GM19328 (cell line): ENCODE data around the gene BAZ2B.
A peak's percentile ranks its signal among the peaks of the same experiment; 100 is the strongest.

Source experiments
- ATAC-seq: cut with Tn5 transposase; IDR thresholded peaks from one replicate; pipeline ENCODE4 v1.9.1; 2021; ENCODE audit warnings: mild to moderate bottlenecking, moderate library complexity; ENCODE audit not compliant: unreplicated experiment

BAZ2B gene

DNA sequence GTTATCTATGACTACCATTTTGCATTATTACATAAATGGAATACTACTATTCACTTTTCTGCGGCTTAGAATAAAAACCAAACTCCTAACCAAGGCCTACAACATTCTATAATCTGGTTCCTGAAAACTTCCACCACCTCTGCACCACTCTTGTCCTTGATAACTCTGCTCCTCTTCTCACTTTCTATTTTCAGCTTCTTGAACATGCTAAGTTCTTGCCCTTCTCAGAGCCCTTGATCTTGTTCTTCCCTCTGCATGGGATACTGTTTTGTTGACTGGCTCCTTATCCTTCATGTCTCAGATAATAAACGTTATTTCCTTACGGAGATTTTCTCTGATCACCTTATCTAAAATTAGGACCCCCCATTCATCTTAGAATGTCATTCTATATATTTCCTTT is 264.4 kb downstream of the BAZ2B start:
- ATAC-seq, result no peak

DNA sequence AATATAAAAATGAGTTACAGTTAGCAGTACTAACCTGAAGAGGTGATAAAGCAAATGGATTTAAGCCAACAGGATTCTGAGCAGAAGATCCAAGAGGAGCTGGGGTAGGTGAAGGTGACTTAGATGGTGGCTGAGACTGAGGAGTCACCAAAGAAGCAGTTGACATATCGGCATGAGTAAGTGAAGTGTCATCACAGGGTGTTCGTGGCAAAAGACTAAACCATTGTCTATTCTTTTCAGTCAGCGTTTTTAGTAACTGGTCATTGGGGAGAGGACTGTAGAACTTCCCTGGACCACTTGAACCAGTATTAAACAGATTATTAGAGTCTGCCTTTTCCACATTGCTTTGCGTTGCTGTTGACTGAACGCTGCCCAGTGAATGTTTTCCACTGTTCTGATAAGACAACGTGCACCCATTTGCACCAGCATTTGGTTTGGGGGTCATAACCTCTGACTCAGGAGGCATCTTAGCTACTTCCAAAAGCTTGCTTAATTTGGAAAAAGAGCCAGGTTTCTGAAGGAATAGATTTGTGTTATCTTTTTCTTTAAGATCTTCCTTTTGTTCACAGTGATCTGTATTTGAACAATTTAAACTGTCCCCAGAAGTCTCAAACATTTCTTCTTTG is 266.6 kb downstream of the BAZ2B start:
- no peak for ATAC-seq

DNA sequence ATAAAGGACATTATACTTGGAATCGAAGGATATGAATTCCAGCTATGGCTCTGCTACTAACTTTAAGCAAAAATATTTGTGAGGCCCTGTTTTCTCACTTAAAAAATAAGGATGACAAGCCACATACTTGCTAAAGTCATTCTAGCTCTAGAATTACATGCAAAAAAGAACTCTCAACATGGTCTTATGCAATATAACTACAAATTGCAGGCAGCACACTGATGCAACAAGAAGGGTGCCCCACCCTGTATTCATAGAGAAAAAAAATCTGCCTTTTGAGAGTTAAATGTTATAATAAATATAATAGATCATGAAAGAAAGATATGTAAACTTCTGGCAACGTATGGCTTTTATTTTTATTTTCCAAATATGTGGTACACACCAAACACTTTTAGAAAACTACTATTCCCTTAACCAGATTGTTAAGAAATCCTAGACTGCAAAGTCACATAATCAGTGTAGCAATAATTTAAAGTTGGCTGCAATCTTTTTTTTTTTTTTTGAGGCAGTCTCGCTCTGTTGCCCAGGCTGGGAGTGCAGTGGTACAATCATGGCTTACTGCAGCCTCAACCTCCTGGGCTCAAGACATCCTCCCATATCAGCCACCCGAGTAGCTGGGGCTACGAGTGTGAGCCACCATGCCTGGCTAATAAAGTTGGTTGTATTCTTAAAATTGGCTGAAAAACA is 289.6 kb downstream of the BAZ2B start:
- ATAC-seq, result no peak

DNA sequence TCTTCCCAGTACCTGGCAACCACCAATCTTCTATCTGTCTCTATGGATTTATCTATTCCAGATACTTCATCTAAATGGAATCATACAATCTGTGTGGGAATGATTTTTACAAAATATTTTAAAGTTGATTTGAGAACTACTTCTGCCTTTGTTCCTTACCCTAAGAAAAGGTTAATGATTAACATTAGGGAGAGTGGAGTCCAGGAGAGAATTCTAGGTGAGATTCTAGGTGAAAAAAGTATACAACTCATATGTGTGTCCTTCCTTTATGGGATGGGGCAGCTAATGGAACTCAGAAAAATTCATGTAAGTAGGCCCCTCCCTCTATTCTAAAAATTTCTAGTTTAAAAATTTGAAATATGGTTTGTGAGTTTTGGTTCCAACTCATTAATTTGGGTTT is 293.9 kb downstream of the BAZ2B start:
- ATAC-seq, result no peak

DNA sequence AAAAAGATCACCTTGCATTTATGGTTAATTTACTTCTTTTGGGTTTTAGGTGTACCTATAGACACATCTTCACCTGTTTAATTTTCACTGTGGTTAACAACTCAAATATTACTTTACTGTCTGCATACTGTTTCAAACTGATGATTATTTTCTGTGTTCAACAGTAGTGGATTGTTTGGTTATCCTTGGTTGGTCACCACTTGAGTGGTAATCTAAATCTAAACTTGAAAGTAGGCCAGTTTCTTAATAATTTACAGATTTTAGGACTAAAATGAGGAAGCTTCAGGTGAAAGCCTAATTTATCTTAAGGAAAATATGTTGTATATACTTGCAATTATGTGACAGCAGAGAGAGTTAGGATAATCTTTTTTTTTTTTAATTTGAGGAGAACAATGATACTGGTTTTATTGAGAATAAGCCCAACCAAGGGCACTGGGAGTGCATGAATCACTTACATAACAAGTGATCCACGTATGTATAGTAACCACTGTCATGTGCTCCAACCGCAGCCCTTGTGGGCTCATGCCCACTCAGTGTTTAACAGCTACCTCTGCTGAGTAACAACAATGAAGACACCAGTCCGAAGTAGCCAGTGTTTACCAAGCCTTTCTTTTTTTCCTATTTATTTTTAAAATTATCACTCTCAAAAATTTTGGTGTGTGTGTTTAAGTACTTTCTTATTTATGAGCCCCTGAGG is 298.8 kb downstream of the BAZ2B start:
- no peak for ATAC-seq

DNA sequence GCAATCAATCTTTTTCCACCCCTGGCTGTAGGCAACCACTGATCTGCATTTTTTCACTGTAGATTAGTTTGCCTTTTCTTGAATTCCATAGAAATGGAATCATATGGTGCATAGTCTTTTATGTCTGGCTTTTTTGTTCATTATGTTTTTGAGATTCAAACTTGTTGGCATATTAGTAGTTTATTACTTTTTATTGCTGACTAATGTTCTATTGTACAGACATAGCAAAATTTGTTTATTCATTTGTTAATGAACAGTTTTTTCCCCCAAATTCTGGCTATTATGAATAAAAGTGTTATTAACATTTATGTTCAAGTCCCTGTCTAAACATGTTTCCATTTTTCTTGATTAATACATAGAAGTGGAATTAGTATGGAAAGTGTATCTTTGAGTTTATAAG is 308.4 kb downstream of the BAZ2B start:
- no peak for ATAC-seq

DNA sequence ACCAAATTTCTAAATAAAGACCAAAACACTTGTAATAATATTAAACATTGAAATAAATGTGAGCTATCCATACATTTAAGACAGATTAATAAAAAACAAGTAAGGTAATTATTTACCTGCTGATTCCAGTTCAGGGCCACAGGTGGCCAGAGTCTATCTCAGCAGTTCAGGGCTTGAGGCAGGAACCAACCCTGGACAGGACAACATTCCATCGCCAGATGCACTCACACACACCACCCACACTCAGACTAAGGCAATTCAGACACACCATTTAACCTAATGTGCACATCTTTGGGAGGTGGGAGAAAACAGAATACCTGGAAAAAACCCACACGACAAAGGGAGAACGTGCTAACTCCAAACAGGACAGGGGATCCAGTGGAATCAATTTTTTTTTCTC is 315.8 kb downstream of the BAZ2B start:
- ATAC-seq, result no peak

DNA sequence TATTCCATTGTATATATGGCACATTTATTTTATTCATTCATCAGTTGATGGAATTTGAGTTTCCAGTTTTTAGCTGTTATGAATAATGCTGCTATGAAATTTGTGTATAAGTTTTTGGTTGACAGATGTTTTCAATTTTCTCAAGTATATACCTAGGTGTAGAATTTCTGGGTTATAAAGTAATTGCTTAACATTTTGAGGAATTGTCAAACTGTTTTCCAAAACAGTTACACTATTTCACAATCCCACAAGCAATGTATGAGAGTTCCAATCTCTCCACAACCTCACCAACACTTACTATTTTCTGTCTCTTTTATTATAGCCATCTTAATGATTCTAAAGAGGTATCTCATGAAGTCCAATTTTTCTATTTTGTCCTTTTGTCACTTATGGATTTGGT is 317.4 kb downstream of the BAZ2B start:
- no peak for ATAC-seq

DNA sequence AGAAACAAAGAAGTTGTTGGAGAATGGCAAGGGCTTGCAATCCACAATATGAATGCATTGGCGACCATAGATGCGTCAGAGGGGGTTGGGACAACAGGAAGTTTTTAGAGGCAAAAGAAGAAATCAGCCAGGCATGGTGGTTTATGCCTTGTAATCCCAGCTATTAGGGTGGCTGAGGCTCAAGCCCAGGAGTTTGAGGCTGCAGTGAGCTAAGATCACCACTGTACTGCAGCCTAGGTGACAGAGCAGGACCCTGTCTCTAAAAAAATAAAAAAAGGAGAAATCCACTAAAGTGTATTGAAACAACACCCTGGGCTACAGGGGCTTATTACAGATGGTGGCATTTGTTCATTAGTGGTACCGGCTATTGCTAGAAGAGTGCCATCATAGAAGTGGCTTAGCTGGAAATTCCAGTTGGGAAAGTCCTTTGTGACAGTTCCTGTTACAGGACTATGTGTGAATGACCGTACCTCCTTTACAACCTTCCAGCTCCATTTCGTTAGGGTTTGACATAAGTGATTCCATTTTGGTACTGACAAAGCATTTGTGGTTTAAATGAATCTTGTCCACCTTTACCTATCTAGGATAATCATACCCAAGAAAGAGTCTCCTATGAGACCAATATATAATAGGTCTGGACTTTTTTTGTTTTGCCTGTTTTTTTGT is 319.2 kb downstream of the BAZ2B start:
- ATAC-seq, result no peak

DNA sequence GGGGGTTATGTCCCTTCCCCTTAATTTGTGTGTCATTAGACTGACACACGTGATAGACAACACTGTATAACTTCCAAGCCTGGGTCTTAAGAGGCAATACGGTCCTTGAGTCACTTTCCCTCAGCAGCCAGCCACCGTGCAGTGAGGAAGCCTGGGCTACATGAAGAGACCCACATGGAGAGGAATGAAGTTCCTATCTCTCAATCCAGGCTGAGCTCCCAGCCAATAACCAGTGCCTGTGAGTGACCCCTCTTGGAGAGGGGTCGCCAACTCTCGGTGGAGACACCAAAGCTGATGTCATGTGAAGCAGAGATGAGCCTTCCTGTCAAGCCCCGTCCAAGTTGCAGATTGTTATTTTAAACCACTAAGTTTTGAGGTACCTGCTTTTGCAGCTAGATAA is 324.2 kb downstream of the BAZ2B start:
- no peak for ATAC-seq

DNA sequence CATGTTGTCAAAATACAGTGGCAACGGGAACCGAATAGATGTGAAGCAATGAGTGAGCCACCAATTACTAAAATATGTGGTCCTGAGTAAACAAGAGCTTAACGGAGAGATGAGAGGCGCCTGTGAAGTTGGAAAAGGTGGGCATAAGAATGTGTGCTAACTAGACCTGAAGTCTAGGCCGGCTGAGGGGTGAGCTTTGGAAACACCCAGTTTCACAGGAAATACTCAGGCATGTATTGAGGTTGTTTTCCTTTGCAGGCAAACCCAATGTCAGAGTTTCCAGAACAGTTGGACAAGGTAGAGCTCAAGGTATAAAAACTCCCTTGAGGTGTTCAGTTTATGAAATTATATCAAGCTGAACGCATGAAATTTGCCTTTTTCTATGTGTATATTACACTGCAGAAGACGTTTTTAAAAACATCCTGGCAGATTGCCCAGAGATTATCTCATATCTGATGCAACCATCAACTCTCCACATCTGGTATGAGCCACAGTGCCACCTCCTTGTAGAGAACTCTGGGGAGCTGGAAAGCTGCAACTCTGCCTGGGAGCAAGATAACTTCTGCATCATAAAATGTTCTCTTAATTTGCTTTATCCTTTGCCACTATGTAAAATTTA is 325.9 kb downstream of the BAZ2B start:
- ATAC-seq, result no peak

DNA sequence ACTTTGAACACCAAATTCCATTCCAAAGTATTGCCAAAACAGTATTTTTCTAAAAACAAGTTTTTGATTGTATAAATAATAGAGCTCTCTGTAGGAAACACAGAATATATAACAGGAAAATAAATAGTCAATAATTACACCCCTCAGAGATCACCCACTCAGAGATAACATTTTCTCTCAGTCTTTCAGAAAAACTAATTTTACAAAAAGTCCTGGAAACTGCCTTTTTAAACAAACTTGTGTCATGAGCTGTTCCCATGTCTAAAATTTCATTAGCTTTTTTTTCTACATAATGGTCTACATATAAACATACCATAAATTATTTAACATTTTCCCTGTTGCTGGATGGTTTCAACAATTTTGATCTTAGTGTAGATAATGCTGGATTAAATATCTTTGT is 328.6 kb downstream of the BAZ2B start:
- ATAC-seq, result no peak

DNA sequence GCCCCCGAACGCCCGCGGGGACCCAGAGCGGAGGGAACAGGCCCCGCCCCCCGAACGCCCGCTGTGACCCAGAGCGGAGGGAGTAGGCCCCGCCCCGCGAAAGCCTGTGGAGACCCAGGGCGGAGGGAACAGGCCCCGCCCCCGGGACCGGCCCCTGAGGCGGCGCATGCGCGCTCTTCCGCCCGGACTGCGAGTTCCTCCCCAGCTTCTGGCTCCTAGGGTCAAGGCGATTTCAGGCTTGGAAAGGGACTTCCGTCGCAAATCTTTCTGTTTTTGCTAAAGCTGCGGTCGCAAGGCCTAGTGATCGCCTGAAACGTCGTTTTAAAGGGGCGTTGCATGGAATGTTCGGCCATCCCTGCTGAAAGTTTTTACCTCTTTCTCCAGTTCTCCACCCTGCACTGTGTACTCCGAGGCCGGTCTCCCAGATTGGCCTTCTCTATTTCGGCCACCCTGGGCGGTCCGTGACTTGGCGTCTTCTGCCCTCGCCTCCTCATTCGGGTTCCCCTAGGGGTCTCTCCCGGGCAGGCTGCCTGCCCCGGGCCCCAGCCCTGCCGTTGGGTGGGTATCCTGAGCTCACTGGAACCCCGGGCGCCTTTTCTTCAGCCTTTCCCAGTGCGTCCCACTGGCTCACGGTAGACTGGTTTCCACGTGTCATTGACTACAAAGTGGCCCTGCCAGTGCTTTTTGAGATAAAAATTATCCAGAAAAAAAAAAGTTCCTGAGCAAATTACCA is 329.5 kb downstream of the BAZ2B start:
- ATAC-seq, result peak; percentile 93

DNA sequence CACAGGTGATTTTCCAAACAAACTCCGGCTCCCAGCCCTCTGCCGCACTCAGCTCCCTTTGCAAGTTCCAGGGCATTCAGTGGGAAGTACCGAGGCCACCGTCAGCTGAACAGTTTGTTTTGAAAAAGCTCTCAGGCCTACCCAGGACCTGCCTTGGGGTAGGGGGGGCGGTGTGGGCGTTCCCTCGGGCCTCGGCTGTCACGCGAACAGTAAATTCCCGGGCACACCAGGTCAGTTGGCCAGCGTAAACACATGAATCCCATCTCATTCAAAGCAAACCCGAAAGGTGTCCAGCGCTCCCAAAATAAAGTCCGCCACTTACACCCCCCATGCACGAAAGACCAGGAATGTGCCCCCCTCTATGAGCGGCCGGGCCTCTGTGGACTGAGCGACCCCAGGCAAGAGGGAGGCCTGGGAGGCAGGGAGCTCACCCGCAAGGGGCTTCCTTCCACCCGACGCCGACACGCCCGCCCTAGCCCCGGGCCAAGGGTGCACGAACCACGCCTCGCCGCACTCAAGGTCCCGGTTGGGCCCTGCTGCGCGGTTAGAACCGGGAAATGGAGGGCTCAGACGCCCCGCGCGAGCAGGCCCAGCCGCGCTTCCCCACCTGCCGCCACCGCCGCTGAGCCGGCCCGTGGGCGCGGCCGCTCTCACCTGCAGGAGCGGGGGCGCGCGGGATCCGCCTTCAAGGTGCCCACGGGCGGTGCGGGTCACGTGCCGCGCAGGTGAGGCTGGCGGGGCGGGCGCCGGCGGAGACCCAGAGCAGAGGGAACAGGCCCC is 330.2 kb downstream of the BAZ2B start, which contains the start of gene WDSUB1:
TSS of gene WDSUB1 (minus strand) at position 775 of the 780 bp plus-strand sequence. CDS start 3,634 bp downstream, outside the sequence.
- ATAC-seq, result no peak

DNA sequence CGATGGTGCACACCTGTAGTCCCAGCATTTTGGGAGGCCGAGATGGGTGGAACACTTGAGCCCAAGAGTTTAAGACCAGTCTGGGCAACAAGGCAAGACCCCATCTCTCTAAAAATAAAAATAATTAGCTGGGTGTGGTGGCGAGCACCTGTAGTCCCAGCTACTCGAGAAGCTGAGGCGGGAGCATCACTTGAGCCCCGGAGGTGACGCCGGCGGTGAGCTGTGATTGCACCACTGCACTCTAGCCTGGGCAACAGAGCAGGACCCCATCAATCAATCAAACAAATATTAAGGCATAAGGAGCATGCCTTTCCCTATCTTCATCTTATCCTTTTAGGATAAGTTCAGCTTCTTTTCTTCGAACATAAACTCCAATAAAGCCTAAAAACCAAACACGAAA is 330.9 kb downstream of the BAZ2B start:
- ATAC-seq, result no peak

DNA sequence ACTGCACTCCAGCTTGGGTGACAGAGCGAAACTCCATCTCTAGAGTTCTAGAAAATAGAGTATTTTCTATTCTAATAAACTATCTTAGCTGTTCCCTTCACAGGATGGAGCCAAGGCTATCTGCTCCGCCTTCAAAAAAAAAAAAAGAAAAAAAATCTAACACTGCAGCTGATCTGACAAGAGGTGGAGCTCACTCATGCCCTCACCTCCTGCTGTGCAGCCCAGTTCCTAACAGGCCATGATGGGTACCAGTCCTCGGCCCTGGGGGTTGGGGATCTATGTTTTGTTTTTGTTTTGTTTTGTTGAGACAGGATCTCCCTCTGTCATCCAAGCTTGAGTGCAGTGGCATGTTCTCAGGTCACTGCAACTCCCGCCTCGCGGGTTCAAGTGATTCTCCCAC is 332.8 kb downstream of the BAZ2B start:
- ATAC-seq, result no peak

DNA sequence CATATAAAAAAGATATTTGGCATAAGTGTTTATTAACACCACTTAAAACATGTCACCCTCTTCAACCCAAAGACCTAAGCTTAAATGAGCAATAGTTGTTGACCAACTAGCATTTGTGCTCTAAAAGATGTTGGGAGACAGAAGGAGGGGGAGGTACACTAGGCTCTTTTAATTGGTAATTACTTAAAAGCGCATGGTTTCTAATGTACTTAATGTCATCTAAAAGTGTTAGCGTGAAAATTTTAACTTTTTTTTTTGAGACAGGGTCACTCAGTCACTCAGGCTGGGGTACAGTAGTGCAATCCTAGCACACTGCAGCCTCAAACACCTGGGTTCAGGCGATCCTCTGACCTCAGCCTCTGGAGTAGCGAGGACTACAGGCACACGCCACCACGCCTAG is 335.3 kb downstream of the BAZ2B start:
- no peak for ATAC-seq

DNA sequence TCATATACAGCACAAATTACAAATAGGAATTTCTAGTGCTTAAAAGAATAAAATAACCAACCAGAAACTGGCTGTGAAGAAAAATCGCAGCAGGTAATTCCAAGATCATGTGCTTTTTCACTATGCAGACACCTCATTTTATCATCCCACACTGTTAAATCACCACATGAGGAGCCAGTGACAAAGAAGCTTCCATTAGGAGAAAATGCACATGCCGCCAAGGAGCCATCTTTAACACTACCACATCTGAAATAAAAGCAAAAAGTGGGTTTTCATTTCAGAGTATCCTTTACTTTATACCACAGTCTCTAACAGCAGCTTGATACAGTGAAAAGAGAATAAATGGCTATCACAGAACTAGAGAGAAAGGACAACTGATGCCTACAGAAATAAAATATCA is 336.6 kb downstream of the BAZ2B start:
- no peak for ATAC-seq

DNA sequence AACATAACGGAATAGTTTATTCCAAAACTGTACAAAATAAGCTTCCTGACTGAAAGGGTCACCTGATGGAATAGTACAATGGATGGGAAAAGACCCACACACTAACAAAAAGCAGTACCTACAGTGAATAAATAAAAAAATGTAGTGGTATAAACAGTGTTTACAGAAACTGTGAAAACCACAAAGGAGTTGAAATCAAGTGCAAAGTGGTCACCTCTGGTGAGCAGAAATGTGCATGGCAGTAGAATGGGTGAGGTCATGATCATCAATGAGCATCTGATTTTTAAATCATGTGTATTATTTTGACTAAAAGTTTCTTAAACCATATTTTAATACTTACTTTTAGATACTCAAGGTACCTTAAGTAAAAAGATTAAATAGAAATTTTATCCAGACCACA is 341.2 kb downstream of the BAZ2B start:
- ATAC-seq, result no peak

DNA sequence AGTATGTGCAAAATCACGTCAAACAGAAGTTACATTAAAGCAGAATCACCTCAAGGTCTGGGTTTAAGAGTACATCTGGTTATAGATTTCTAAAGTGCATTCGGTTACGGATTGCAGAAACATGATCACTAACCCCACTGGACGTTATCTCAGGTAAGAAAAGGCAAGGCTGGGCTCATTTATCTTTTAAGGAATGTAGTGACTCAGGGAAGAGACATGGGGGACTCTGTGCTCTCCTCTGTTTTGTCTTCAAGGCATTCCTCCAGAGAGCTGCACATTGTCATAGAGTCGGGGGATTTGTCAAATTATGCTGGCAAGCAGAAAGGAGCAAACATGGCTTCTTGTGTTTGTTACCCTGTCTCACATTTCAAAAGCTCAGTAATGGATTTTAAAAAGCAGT is 344.2 kb downstream of the BAZ2B start:
- ATAC-seq, result no peak
